Hepatic stellate cell (primary cell): ENCODE measurements around the gene MOB3A.
A peak's percentile ranks its signal among the peaks of the same experiment; 100 is the strongest.
"Not testable (repeated sequence)": the region's sequence is repeated elsewhere in the genome, so short reads cannot be mapped to it uniquely, and the experiment has no call there.

Source experiments
- DNase-seq: peaks from one replicate; pipeline ENCODE4 v3.0.0; 2011; ENCODE audit warnings: low spot score

MOB3A gene

DNA sequence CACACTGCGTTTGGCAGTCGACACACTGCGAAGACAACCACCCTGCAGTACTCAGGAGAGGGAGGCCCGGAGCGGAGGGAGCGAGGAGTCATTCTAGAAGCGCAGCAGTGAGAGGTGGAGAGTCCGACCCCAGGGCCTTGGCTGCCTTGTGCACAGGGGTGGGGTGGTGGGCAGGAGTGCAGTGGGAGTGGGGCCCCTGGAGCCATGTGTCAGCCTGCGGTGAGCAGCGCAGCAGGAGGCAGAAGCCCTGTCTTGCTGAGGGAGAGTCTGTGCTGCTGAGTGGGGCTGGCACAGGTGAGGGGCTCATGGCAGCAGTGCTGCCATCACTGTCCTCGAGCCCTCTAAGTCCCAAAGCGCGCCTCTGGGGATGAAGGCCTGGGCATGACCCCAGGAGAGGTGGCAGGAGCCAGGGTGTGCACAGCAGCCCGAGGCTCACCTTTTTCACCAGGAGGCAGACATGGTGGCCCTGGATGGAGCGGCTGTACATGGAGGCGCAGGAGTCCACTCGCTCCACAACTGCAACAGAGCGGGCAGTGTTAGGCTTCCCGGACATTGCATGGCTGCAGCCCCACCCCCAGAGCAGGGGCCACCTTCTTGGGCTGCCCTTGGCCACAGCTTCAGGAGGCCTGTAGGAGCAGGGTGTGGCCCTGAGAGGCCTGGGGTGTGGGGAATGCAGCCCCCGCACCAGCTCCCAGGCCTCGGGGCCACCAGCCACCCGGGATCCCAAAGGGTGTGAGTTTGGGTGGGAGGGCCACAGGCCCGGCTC is 12.3 kb upstream of the MOB3A start:
- no peak for DNase-seq

DNA sequence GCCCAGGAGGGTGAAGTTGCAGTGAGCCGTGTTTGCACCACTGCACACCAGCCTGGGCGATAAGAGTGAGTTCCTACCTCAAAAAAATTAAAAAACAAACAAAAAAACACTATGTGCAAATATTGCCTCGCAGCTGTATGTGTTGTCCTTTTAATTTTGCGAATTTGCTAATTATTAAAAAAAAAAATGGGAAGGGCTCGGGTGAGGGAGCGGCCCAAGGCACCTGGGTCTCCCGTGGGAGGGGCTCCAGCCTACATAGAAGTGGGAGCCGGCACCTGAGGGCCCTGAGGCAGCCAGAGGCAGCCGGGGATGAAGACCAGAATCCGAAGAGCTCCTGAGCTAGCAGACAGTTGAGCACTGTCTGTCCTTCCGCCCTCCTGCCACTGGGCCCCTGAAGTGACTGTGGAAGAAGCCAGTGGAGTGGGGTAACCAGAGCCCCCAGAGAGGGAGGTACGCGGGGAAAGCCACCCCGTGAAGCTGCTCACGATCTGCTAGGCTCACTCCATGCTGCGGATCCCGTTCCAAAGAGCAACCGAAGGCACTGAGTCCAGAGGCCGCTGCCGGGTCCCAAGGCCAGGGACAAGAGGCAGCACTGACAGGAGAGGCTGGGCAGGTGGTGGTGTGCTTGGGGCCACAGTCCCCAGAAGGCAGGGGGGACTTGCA is 7.0 kb upstream of the MOB3A start:
- DNase-seq, result no peak

DNA sequence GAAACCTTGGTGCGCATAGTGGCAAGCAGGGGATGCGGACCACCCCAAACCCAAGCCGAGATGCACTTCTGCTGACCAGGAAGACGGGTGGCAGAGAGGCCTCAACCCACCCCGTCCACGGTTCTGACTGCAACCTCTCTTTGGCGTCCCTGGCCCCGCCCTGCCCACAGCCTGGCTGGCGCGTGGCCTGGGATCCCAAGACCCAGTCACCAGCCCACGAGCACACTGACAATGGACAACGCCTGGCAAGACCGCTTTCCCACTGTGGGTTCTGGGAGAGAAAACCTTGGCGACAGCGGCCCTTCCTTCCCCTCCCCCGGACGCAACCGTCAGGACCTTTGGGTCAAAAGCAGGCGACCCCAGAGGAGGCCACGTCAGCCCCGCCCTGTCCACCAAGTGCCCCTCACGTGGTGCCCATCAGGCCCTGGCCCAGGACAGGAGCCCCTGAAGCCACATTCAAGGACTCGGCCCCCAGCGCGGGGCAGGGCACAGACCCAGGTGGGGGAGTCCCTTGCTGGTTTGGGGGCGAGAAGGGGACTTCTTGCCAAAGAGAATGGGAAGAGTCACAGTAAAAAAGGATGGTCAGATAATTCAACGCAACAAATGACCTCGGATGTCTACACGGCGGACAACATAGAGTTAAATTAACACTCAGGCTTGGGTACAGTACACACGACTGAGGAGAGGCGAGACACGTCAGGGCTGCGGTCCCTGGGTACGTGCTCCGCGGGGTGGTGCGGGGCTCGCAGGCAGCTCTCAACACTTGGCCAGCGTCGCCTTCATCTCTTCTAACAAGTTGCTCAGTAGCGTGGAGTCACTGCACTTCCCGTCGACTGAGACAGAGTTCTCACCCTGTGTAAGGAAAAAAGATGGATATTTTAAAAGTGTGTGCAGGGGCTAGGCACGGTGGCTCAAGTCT is 5.5 kb upstream of the MOB3A start:
- no peak for DNase-seq

DNA sequence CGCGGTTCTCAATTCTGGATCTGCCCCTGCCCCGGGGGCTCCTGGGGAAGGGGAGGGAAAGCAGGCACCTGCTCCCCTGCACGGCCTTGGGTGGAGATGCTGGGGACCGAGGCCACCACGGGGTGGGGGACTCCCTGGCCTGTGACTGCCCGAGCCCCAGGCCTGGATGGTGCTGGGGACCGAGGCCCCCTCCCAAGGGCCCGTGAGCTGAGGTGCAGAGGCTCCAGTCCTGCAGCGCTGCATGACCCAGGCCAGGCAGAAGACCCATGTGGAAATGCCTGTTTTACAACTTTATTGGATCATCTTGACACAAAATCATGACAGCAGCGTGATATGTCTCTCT is 4.6 kb upstream of the MOB3A start:
- no peak for DNase-seq

DNA sequence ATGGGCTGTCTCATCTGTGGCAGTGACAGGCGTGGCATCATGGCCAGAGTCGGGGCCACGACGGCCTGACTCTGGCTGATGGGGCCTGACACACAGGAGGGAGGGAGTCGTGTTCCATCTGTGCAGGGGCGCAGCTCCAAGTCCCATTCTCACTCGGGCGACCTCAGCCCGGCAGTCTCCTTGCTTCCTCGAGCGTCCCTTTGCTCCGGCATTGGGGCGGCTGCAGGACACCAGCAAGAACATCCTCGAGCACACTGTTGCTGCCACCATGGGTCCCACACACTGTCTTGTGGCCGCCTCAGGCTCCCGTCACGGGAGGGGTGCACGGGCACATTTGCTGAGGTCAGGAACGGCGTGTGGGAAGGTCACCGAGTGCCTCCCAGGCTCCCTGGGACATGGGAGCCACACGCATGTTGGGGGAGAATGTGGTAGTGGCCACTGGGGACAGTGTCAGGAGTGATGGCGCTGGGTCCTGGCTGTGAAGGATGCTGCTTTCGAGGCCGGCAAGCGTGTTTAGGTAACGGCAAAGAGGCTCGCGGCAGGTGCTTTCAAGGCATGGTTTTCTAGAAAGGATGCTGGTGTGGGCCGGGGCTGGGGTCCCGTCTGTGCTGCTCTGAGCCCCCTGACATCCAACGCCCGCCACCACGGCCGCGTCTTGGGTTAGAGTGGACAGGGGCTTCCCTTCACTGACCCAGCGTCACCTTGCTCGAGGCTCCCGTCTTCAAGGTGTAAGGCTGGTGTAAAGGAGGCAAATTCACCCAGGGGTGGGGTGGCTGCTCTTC is 4.0 kb upstream of the MOB3A start:
- DNase-seq, result no peak

DNA sequence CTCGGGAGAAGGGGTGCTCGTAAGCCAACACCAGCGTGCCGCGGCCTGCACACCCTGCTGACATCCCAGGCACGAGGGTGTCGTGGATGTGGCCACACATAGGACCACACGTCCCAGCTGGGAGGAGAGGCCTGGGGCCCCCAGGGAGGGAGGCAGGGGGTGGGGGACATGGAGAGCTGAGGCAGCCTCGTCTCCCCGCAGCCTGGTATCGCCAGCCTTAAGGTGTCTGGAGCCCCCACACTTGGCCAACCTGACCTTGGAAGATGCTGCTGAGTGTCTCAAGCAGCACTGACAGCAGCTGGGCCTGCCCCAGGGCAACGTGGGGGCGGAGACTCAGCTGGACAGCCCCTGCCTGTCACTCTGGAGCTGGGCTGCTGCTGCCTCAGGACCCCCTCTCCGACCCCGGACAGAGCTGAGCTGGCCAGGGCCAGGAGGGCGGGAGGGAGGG is 3.0 kb upstream of the MOB3A start:
- DNase-seq, result no peak

DNA sequence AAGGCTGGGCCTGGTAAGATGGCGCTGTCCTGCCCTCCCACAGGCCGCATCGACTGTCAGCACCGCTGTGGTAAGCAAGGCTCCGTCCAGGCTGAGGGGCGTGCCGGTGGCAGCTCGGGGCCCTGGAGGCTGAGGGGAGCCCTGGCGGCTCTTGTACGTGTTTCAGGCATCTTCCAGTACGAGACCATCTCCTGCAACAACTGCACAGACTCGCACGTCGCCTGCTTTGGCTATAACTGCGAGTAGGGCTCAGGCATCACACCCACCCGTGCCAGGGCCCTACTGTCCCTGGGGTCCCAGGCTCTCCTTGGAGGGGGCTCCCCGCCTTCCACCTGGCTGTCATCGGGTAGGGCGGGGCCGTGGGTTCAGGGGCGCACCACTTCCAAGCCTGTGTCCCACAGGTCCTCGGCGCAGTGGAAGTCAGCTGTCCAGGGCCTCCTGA is 1.8 kb upstream of the MOB3A start:
- DNase-seq, result no peak

DNA sequence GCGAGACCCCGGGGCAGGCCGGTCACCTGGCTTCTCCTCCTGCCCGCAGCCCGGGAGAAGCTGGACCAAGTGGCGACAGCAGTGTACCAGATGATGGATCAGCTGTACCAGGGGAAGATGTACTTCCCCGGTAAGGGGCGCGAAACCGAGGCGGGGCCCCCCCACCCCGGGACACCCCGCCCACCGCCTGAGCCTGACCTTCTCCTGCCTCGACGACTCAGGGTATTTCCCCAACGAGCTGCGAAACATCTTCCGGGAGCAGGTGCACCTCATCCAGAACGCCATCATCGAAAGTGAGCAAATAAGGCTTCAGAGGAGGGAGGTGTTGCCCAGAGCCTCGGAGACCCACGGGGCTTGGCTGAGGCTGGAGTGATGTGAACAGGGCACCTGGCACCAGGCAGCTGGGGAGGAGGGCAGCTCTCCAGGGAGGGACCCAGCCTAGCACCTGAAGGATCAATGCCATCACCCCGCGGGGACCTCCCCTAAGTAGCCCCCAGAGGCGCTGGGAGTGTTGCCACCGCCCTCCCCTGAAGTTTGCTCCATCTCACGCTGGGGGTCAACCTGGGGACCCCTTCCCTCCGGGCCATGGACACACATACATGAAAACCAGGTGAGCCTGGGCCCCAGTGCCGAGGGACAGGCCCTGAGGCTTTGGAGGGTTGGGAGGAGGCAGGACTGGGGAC is 1.2 kb upstream of the MOB3A start:
- DNase-seq, result no peak

DNA sequence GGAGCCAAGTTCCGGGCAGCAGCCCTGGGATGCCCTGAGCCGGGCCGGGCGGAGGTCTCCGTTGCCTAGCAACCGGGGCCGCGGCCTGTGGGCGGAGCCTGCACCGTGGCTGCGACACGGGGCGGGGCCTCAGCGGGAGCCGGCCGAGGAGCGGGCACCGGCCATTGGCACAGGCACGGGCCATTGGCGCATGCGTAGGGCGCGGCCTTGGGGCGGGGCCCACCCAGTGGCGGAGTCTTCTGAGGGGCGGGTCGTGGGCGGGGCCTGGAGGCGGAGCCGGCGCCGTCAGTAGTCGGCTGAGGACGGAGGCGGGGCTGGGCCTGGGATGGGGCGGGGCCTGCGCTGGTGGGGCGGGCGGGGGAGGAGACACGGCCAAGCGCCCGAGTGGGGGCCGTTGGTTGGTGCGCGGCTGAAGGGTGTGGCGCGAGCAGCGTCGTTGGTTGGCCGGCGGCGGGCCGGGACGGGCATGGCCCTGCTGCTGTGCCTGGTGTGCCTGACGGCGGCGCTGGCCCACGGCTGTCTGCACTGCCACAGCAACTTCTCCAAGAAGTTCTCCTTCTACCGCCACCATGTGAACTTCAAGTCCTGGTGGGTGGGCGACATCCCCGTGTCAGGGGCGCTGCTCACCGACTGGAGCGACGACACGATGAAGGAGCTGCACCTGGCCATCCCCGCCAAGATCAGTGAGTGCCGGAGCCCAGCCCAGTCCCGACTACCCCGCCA is 515 bp upstream of the MOB3A start, which contains the start of gene IZUMO4:
IZUMO4 (plus strand) TSS at position 436 of the 723 bp plus-strand sequence; CDS start at position 467, 31 bp downstream.
- peak; percentile 99 for DNase-seq

DNA sequence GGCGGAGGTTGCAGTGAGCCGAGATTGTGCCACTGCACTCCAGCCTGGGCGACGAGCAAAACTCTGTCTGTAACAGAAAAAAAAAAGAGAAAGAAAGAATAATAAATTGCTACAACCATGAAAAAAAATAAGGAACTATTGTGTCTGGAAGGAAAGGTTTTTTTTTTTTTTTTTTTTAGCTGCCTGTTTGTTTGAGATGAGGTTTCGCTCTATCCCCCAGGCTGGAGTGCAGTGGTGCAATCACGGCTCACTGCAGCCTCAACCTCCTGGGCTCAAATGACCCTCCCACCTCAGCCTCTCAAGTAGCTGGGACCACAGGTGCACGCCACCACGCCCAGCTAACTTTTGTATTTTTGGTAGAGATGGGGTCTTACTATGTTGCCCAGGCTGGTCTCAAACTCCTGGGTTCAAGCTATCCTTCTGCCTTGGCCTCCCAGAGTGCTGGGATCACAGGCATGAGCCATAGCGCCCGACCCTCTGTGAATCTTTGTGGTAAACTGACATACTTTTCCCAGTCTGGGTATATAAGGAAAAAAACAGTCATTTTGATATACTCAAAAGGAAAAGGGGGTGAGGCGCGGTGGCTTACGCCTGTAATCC is 4.1 kb downstream of the MOB3A start:
- not testable (repeated sequence) for DNase-seq

DNA sequence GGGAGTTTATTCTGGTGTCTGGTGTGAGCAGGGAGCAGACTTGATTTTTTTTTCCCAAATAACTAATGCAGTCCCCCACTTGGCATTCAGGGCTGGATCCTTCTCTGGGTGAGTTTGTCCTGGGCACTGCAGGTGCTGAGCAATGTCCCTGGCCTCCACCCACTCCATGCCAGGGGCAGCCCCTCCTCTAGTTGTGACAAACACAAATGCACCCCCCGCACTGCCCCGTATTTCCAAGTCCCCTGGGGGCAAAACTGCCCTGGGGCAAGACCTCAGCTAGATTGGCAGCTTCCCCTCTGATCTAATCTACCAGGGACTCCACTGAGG is 6.4 kb downstream of the MOB3A start:
- DNase-seq, result no peak

DNA sequence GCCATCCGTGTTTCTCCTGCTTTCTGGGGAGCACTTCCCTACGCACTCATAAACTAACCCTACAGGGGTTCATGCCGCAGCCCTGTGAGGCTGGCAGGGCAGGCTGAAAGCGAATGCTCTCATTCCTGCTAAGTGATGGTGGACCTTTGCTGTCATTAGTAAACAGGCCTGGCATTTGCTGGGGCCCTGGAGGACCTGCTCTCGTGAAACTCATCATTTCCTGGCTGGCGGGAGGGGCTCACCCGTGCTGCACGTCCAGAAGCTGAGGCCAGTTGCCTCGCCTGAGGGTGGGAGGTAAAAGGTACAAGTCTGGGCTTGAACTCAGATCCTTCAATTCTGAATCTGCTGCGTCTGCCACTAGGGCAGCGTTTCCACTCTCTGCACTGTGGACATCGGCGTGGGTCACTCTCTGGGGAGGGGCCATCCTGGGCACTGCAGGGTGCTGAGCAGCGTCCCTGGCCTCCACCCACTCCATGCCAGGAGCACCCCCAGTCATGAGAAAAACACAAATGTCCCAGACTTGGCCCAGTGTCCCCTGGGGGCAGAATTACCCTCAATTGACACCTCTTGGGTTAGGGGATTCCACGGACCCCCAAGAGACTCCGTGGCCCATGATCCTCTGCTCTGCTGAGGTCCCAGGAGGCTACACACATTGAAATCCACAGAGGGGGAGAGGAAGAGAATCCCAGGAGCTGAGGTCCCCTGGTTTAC is 7.0 kb downstream of the MOB3A start:
- DNase-seq, result no peak

DNA sequence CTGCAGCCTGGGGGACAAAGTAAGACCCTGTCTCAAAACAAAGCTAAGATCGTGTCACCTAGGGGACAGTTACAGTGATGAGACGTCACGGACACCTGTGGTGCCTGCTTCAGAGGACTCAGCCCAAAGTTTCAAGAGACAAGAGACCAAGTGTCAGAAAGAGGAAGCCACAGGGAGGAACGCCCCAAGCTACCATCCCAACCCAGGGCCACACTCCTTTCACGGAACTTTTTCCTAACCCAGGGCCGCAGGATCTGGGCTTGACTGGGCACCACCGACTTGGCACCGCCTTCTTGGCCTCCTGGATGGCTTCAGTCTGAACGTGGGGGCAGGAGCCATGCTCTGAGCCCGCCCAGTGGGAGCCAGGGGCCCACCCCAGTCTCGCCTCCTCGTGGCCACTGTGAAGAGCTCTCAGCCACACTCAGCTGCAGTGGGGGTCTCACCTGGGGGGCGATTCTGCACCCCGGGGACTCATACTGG is 8.5 kb downstream of the MOB3A start:
- no peak for DNase-seq

DNA sequence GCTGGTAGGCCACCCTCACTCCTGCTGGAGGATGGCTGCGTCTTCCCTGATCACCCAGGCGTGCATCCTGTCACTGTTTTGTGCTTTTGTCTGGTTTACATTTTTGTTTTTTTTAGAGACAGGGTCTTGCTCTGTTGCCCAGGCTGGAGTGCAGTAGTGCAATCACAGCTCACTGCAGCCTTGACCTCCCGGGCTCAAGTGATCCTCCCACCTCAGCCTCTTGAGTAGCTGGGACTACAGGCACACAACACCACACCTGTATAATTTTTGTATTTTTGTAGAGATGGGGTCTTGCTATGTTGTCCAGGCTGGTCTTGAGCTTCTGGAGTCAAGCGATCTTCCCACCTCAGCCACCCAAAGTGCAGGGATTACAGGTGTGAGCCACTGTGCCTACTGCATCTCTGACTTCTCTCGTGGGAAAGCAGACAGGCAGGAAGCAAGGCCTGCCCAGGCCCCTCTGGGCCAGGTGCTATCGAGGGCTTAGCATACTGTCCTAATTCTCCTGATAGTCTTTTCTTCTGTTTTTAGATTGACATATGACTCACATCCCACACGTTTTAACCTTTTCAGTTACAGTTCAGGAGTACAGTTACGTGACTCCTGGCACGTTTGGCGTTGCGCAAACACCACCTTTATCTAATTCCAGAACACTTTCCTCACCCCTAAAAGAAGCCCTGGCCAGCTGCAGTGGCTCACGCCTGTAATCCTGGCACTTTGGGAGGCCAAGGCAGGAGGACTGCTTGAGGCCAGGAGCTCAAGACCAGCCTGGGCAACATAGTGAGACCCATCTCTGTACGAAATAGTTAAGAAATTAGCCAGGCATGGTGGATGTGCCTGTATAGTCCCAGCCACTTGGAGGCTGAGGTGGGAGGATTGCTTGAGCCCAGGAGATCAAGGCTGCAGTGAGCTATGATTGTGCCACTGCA is 9.2 kb downstream of the MOB3A start:
- not testable (repeated sequence) for DNase-seq

DNA sequence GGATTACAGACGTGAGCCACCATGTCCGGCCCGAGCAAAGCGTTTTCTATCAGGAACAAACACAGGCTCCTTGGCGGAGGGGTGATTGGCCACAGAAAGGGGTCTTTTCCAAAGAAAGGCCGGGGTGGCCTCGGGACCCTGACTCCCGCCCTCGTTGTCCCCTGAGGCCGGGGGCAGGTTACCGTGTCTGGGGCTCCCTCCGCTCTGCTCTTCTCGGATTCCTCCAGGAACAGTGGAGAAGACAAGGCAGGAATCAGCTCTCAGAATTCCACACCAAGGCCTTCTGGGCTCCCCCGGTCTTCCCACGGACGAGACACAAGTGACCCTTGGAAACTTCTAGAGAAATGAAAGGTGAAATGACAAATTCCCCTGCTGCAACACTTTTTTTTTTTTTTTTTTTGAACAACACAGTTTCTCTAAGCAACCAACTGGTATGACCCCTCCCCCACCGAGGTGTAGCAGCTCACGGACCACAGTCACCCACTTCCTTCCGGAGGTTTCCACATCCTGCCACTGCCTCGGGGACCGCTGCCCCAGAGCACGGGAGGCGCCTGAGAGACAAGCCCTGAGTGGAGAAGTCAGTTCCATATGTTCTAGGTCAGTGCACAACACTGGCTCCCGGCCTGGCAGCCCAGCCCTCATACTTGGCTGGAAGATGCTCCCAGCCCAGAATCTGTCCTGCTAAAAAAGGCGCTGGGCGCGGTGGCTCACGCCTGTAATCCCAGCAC is 11.0 kb downstream of the MOB3A start:
- no peak for DNase-seq

DNA sequence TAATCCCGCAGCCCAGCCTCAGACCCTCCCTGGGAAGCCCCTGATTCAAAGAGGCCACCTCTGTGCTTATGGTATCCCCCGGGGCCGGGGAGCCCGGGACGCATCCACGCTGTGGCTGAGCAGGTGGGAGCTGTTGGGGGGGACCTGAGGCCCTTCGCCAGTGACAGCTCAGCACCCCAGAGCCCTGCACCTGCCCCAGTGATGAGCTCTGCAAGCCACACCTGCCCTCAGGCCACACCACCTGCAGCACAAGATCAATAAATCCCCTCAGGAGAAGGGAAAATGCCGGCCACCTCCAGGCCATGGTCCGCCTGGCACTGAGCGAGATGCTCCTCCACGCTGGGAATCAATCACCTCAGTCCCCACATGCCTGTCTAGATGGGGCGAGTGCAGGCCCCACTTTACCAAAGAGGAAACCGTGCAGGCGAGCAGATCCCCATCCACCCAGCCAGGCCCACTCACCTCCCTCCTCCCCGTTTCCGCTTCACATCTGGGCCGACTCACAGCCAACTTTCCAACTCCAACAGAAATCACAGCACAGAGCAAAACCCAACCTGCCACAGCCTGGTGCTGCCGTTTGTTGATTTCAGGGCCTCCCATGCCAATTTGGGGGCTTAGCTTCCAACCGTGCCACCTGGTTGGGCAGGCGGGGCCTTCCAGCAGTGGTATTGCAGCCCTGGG is 12.8 kb downstream of the MOB3A start:
- DNase-seq, result no peak
